NCI-H2081 (cell line): Measurements from ENCODE around the gene ARMS2.
A peak's percentile ranks its signal among the peaks of the same experiment; 100 is the strongest.

Source experiments
- DNase-seq, 2 experiments: peaks; one replicate each; lab custom pipeline; 2025; lab: John Stamatoyannopoulos, UW

ARMS2 gene

GRCh38 chr10:122454603-122455080 lies at the start of gene ARMS2:
Gene ARMS2 (plus strand): TSS chr10:122454653. CDS start chr10:122454728, 75 bp downstream.
- no peak for DNase-seq

DNA sequence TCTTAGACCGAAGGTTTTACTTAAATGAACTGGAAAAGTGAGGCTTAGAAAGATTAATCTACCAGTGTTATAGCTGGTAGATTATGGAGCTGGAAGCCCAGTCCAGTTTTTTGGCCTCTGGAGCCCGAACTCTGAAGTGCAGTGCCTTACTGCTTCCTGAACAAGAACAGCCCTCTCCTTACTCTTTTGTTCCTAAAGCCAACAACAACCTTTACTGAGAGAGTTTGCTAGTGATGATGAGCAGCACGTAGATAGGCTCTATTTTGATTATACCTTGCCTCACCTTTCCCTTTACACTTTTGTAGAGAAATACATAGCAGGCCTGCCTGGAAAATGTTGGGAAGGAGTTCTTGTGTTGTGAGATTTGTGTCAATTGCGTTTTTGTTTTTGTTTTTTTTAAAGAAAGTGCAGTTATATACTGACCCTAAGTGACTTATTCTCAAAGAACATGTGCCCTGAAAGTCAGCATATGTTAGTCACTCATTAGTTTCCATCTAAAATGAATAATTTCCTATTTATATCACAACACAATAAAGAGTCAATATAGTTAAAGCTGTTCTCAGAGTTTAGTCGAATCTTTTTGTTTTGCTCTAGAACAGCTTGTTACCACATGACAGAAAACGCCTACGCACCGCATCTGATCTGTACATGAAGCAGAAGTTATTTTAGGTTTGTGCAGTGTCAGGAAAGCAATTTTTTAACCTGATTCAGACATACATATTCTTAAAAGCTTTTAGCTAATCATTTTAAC lies 46.9 kb upstream of the ARMS2 start:
- no peak for DNase-seq

GRCh38 chr10:122413327-122413726 lies 41.1 kb upstream of the ARMS2 start:
- no peak for DNase-seq

GRCh38 chr10:122417667-122418066 lies 36.8 kb upstream of the ARMS2 start:
- DNase-seq = no peak

- DNase-seq = no peak
Observed at GRCh38 chr10:122419016-122419415, 35.4 kb upstream of the ARMS2 start.

DNA sequence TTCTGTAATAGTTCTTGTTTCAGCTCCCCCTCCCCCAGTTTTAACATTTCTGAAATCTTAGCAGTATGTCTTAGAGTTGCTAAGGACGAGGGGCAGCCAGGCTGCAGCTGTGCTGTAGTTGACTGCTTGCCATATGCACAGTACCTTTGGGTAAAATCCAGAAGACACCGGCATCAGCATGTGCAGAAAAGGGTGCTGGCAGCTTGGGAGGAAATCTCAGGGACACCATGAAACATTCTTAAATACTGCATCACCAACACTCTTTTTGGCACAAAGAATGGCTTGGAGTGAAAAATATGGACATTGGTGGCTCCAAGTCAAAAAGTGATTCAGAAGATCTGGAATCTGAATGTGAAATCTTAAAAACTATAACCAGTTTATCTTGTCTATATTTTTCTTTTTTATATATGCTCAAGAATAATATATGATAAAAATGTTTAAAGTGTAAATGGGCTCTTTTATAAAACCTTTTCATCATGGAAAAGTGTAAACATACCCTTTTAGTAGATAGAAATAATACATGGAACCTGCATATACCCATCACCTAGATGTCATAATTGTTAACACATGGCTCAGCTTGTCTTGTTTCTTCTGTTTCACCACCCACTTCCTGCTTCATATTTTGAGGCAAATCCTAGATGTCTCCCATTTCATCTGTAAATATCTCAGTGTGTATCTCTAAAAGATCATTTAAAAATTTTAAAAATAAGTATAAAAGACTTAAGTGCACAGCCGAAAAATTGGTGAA lies 34.4 kb upstream of the ARMS2 start:
- no peak for DNase-seq

- DNase-seq = no peak
Observed at GRCh38 chr10:122420624-122421007, 33.8 kb upstream of the ARMS2 start.

DNA sequence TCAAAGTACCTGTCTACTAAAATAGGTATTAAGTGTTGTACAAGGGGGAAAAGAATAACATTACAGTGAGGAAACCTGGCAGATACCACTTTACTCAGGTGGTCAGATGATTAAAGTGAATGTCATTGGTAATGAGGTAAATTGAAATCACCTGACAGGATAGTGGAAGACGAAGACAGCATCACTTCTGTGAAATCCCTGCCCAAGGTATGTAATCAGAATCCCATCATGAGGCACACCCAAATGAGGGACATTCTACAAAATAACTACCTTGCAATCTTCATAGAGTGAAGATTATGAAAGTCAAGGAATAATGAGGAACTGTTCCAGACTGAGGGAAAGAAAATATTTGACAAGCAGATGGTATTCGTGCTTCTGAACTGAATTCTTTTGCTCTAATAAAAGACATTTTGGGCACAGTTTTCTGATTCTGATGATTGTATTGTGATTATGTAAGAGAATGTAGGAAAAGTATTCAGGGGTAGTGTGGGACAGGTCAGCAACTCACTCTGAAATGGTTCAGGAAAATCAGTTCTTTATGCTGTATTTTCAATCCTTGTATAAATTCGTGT lies 33.3 kb upstream of the ARMS2 start:
- DNase-seq = no peak

DNA sequence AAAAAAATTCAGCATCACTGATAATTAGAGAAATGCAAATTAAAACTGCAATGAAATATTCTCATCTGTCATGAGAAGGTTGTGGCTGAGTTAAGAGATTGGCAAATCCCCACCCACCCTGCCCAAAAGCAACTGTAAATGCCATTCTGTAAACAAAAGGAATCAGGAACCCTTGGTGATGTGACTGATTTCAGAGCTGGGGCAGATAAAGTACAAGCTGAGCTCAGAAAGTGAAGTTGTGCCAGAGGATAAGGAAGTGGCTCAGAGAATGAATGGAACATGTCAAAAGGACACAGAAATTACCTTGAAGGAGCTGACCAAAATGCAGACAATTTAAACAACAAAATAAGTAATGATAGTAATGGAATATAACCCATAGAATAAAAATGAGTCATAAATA lies 32.7 kb upstream of the ARMS2 start:
- no peak for DNase-seq

GRCh38 chr10:122422266-122422989 lies 32.0 kb upstream of the ARMS2 start:
- DNase-seq = no peak

GRCh38 chr10:122424059-122424458 lies 30.4 kb upstream of the ARMS2 start:
- DNase-seq = no peak

- DNase-seq = no peak
Observed at GRCh38 chr10:122426829-122427228, 27.6 kb upstream of the ARMS2 start.

- no peak for DNase-seq
Observed at GRCh38 chr10:122427280-122427679, 27.2 kb upstream of the ARMS2 start.

GRCh38 chr10:122435212-122435827 lies 19.1 kb upstream of the ARMS2 start:
- DNase-seq = peak; percentile 9 to 43

DNA sequence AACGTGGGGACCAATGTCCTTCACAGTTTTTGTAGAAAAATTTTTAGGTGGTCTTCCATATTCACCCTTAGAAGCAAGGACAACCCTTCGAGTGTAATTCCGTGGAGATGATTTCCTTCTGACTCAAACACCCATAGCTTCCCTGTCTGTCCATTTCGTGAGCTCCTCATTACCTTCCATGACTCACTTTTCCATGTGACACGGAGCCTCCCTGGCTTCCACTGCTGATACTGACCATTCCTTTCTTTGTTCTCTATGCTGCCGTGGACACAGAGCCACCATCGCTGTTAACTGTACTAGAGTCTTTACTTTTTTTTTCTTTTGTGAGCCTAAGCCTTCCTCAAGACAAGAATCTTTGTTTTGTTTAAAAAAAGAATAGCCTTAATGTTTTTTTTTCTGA lies 12.5 kb upstream of the ARMS2 start:
- DNase-seq = no peak

- no peak for DNase-seq
Observed at GRCh38 chr10:122445469-122445868, 9.0 kb upstream of the ARMS2 start.

- no peak for DNase-seq
Observed at GRCh38 chr10:122445904-122446303, 8.5 kb upstream of the ARMS2 start.

DNA sequence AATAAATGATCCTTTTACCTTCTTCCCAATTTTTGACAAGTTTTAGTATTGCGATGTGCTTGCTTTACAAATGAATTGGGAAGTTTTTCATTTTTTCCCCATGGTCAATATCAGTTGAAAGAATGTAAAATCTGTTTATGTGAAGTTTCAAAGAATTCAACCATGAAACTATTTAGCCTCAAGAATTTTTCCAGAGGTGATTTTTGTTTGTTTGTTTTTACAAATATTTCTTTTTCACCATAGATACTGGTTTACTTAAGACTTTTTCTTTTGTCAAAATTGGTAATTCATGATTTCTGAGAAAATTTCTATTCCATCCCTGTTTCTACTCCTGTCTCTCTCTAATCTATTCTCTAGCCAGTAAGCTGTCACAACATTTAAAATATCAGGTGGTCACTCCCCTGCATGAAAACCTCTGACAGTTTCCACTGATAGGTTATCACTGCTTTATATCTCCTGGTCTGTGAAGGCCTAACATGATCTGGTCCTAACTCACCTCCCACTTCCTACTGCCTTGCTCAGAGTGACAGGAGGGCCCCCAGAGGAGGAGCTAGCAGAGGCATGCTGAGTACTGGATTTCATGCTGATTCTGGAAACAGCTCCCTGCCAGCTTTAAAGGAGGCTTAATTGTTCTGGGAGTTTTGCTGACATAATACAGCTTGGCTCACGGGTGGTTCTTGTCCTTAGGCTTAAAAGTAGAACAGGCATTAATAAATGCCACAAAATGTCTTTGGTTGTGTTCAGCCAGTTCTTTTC lies 7.6 kb upstream of the ARMS2 start:
- DNase-seq = peak in 1 of 2 experiments; percentile 2

- no peak for DNase-seq
Observed at GRCh38 chr10:122448600-122448999, 5.9 kb upstream of the ARMS2 start.

DNA sequence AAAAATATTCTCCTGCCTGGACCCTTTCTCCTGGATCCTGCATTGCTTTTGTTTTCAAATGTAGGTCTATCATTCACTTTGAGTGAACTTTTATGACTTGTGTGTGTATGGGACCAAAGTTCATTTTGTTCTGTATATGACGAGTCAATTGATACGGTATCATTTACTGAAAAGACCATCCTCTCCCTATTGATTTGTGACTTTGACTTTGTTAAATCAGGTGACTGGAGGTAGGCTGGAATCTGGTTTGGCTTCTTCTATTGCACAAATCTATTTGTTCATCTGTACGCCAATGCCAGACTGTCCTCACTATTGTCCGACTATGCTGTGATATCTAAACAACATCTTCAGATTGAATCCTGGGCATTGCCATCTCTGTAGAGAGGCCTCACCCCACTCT lies 5.3 kb upstream of the ARMS2 start:
- no peak for DNase-seq

GRCh38 chr10:122450353-122450990 lies 4.0 kb upstream of the ARMS2 start:
- DNase-seq = no peak
